PC-9 (cell line): ENCODE measurements around the gene SLC25A25. TPM values are rescaled to one million over a fixed set of nuclear protein-coding genes. Genes with fewer than 3 reads are reported as not detected.

Experiments
- BruUV-seq: library from RNA; stranded (reverse); fragments of 400-500 nt; replicated peaks from 2 replicates; lab custom pipeline; 2021; lab: Mats Ljungman, UMichigan
- CTCF ChIA-PET: fragments of 300-600 bp; sonication (Branson Sonifier 250); formaldehyde crosslinking; loops from one replicate; lab custom pipeline; 2022; ENCODE audit warnings: antibody characterized with exemption; lab: Charles Lee
- POLR2A ChIA-PET: fragments of 300-600 bp; sonication (Branson Sonifier 250); formaldehyde crosslinking; loops from one replicate; lab custom pipeline; 2022; ENCODE audit warnings: antibody characterized with exemption; ENCODE audit not compliant: unreplicated experiment; lab: Charles Lee
- DNase-seq, 2 experiments: peaks; one replicate each; pipeline versions ENCODE4 v3.0.0 to v3.0.0-alpha.2; 2015 to 2022; ENCODE audit warnings: mixed read lengths in 1 of 2
- H2AFZ ChIP-seq: fragments of 200-600 bp; sonication (generic); 2 replicates; pipeline ENCODE4 v1.8.1; 2017; ENCODE audit warnings: antibody characterized with exemption
- H3F3A ChIP-seq: fragments of 200-600 bp; sonication (generic); 2 replicates; pipeline ENCODE4 v1.8.1; 2017; ENCODE audit warnings: antibody characterized with exemption, mild to moderate bottlenecking, low read depth; ENCODE audit not compliant: insufficient read depth
- H3K27ac ChIP-seq: fragments of 200-600 bp; sonication (generic); 2 replicates; pipeline ENCODE4 v1.6.1; 2016; ENCODE audit warnings: mixed run types
- H3K27me3 ChIP-seq: fragments of 200-600 bp; sonication (generic); 2 replicates; pipeline ENCODE4 v1.6.1; 2016; ENCODE audit warnings: low read depth, mixed run types; ENCODE audit not compliant: insufficient read depth
- H3K36me3 ChIP-seq: fragments of 200-600 bp; sonication (generic); 2 replicates; pipeline ENCODE4 v1.6.1; 2016; ENCODE audit warnings: low read depth, mixed run types
- H3K4me1 ChIP-seq: fragments of 200-600 bp; sonication (generic); replicated peaks from 2 replicates; pipeline ENCODE4 v1.6.1; 2016; ENCODE audit warnings: mixed run types; ENCODE audit not compliant: insufficient read depth
- H3K4me2 ChIP-seq: fragments of 200-600 bp; sonication (generic); 2 replicates; pipeline ENCODE4 v1.6.1; 2017; ENCODE audit warnings: mixed run types
- H3K4me3 ChIP-seq: fragments of 200-600 bp; sonication (generic); 2 replicates; pipeline ENCODE4 v1.6.1; 2016; ENCODE audit warnings: mixed run types
- H3K79me2 ChIP-seq: fragments of 200-600 bp; sonication (generic); 2 replicates; pipeline ENCODE4 v1.6.1; 2017; ENCODE audit warnings: low read depth, mixed run types
- H3K9me2 ChIP-seq: fragments of 200-600 bp; sonication (generic); 2 replicates; pipeline ENCODE4 v1.8.1; 2017; ENCODE audit warnings: mild to moderate bottlenecking; ENCODE audit not compliant: insufficient read depth
- H3K9me3 ChIP-seq: fragments of 200-600 bp; sonication (generic); 2 replicates; pipeline ENCODE4 v1.8.1; 2016; ENCODE audit warnings: low read depth; ENCODE audit not compliant: insufficient read depth
- H4K20me1 ChIP-seq: fragments of 200-600 bp; sonication (generic); 2 replicates; pipeline ENCODE4 v1.8.1; 2017; ENCODE audit not compliant: insufficient read depth
- CTCF ChIP-seq: fragments of 200-600 bp; sonication (generic); conservative IDR thresholded peaks from 2 replicates; pipeline ENCODE4 v1.6.1; 2017; ENCODE audit warnings: mixed run types, antibody characterized with exemption, mild to moderate bottlenecking, moderate library complexity
- EZH2 ChIP-seq: fragments of 200-600 bp; sonication (generic); IDR thresholded peaks from 2 replicates; pipeline ENCODE4 v1.8.0; 2017; ENCODE audit warnings: antibody characterized with exemption, low read depth
- intact Hi-C: fragments of 100-400 bp; cut with micrococcal nuclease; formaldehyde crosslinking; loops from one replicate; pipeline ENCODE4 v1.10.0; 2022; ENCODE audit not compliant: unreplicated experiment
- total RNA-seq: library from RNA; stranded (reverse); gene quantifications from 2 replicates; pipeline ENCODE4 v1.2.3, GENCODE V29; 2021

Gene SLC25A25
- total RNA-seq, 1 experiment from 2014 or later, result 11.7 TPM

- H3K9me2 ChIP-seq, result no peaks in the 10 kb centered on the region
- BruUV-seq, result no TSS peak
- peak overlapping the region; percentile 86 for H3K4me3 ChIP-seq
- H3K79me2 ChIP-seq, result peaks cover 42% of the 10 kb centered on the region
- POLR2A ChIA-PET, result interaction anchor here (0.5 to 1.5 kb wide), 7 partner anchors 9 to 199 kb away, joined by 3 to 14 read pairs (median 4); partner anchors contain the start of gene BBLN
- H3K4me2 ChIP-seq, result peak overlapping the region; percentile 91
- intact Hi-C loops, result loop anchor here (1.0 to 5.0 kb wide), 6 partner anchors 21 to 424 kb away; partner anchors contain the start of genes BBLN, GOLGA2, LCN2 and SLC27A4
- CTCF ChIA-PET, result interaction anchor here (0.6 to 1.4 kb wide), 6 partner anchors 8 to 343 kb away, joined by 3 to 10 read pairs (median 3); partner anchors contain the start of gene CDK9
- H3K36me3 ChIP-seq, result no peaks in the 10 kb centered on the region
- peak overlapping the region; percentile 94 for H2AFZ ChIP-seq
- peaks cover 13% of the 10 kb centered on the region; the same call in 1 of the 2 replicates for H3F3A ChIP-seq
- TF ChIP-seq CTCF, result no peak
- TF ChIP-seq EZH2, result no peak
- H3K4me1 ChIP-seq, result peaks cover 22% of the 10 kb centered on the region
- peak; percentile 77 to 92 for DNase-seq
- no peaks in the 10 kb centered on the region for H3K27me3 ChIP-seq
- peaks cover 16% of the 10 kb centered on the region for H4K20me1 ChIP-seq
- H3K9me3 ChIP-seq, result no peaks in the 10 kb centered on the region
- H3K27ac ChIP-seq, result peak overlapping the region; percentile 66
These were observed 60.2 kb downstream of the SLC25A25 start for GRCh38 chr9:128127990-128128835.

- no peaks in the 10 kb centered on the region for H3K9me2 ChIP-seq
- no peaks in the 10 kb centered on the region for H3K9me3 ChIP-seq
- no peak for TF ChIP-seq EZH2
- TF ChIP-seq CTCF, result no peak
- no peaks in the 10 kb centered on the region for H3K27me3 ChIP-seq
- CTCF ChIA-PET, result interaction anchor here (0.6 to 1.4 kb wide), 6 partner anchors 9 to 343 kb away, joined by 3 to 5 read pairs (median 3); partner anchors contain the start of gene CDK9
- H4K20me1 ChIP-seq, result peaks cover 16% of the 10 kb centered on the region
- TSS peak; percentile 87 for BruUV-seq
- POLR2A ChIA-PET, result interaction anchor here (0.5 to 1.5 kb wide), 7 partner anchors 8 to 200 kb away, joined by 3 to 14 read pairs (median 4); partner anchors contain the start of gene BBLN
- H3K4me3 ChIP-seq, result peak overlapping the region; percentile 86
- H3K4me1 ChIP-seq, result peaks cover 22% of the 10 kb centered on the region
- H3F3A ChIP-seq, result peaks cover 13% of the 10 kb centered on the region; the same call in 1 of the 2 replicates
- peak overlapping the region; percentile 91 for H3K4me2 ChIP-seq
- DNase-seq, result no peak
- no peak overlapping the region for H3K27ac ChIP-seq
- intact Hi-C loops, result loop anchor here (1.0 to 5.0 kb wide), 6 partner anchors 20 to 423 kb away; partner anchors contain the start of genes BBLN, GOLGA2, LCN2 and SLC27A4
- H2AFZ ChIP-seq, result peak overlapping the region; percentile 94
- H3K79me2 ChIP-seq, result peaks cover 42% of the 10 kb centered on the region
- no peaks in the 10 kb centered on the region for H3K36me3 ChIP-seq
These were observed 61.0 kb downstream of the SLC25A25 start for GRCh38 chr9:128128836-128129590.
